HG02588 (cell line): ENCODE data around the gene IMMP1L.
"Not testable (repeated sequence)": the region's sequence is repeated elsewhere in the genome, so short reads cannot be mapped to it uniquely, and the experiment has no call there.

Experiments used
- ATAC-seq: cut with Tn5 transposase; IDR thresholded peaks from one replicate; pipeline ENCODE4 v1.9.1; 2021; ENCODE audit warnings: mild to moderate bottlenecking, moderate library complexity; ENCODE audit not compliant: unreplicated experiment

The IMMP1L gene, protein sequence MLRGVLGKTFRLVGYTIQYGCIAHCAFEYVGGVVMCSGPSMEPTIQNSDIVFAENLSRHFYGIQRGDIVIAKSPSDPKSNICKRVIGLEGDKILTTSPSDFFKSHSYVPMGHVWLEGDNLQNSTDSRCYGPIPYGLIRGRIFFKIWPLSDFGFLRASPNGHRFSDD

DNA sequence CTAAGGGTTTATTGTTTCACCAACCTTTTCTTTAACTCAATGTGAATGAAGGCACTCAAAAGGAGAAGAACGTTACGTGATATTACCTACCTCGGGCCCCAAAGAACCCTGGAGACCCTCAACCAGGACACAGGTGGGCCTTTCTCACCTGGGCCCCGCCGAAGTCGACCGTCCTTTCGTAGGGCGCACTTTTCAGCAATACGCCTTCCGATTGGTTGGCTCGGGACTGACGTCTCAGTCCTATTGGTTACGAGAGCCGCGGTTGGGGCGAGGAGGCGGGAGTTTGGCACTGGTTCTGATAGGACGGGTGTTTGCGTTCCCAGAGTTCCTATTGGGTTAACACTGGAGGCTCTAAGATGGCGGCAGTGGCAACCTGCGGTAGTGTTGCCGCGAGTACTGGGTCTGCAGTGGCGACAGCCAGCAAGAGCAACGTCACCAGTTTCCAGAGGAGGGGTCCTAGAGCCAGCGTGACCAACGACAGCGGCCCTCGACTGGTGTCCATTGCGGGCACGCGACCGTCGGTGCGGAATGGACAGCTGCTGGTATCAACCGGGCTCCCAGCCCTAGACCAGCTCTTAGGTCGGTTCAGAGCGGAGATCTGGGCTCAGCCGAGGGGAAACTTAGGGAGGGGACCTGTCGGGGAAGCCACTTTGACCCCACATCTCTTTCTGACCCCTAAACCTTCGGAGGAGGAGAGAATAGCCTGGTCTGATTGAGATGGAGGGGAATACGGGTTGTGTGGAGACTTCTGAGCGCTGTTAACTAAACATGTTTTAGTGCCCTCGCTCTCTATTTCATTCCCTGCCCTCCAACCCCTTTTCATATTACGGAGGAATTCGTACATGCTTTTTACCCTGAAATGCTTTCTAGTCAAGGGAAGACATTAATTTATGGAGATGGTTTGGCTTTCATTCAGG lies at the start of gene IMMP1L, which contains the start of gene ELP4:
Gene IMMP1L, minus strand, starts transcription at position 194 of the 917 bp plus-strand sequence. CDS start 46,346 bp downstream, outside the sequence.
Gene ELP4, plus strand, starts transcription at position 339 of the 917 bp plus-strand sequence. Its CDS starts 18 bp downstream, at position 357.
- ATAC-seq, result peak; percentile 100

DNA sequence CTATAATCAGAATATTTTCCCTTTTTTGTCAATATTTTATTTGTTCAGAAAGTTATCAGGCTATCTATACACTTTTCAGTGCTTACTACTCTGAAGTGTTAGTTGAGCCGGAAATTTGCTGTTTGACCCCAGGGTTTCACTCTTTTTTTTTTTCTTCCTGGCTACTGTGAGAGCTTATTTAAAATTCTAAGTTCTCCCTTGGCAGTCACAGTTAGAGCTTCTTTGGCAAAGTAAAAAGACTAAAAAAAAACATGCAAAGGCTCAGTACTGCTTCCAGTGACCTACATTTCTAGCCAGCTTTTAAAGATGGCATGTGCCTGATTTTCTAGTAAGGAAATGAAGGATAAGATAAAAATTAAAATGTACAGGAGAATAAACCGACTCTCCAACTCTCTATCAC lies 48.6 kb upstream of the IMMP1L start:
- ATAC-seq, result no peak

DNA sequence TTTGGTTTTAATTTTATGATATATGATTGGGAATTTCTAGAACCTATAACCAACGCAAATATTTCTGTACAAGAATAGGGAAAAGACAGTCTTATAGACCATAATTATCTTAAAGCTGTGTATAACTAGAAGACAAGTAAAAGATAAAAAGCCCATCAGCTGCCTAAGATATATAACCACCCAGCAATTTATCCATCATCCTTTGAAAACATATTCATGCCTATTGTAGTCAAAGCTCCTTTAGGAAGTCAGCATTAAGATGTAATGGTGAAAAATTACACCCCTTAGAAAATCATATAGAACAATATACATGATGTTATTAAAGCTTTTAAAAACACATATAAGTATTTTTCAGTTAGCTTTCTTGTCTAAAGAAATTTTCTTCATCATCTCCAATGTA lies 46.5 kb upstream of the IMMP1L start:
- ATAC-seq, result no peak

DNA sequence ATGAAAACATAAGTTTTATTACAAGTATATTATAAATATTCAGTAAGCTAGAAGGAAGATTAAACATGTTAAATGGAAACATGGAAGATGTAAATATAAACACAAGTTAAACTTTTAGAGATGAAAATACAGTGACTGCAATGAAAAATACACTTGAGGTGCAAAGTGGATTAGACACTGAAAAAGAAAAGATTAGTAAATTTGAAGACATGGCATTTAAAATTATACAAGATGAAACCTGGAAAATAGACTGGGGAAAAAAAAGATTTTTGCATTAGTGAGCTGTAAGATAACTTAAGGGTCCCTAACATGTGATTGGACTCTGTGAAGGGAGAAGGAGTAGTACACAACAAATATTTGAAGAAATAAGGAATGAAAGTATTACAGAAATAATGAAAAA lies 33.4 kb upstream of the IMMP1L start:
- no peak for ATAC-seq

DNA sequence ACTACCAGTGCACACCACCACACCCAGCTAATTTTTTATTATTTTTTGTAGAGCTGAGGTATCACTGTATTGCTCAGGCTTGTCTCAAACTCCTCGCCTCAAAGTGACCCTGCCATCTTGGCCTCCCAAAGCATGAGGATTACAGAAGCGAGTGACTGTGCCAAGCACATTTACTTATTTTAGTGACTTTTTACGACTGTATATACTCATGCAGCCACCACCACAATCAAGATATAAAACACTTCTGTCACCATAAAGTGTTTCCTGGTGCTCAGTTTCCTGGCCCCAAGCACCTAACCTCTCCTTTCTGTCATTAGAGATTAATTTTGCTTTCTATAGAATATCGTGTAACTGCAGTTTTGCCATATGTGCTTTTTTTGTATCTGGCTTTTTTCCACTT lies 26.1 kb upstream of the IMMP1L start:
- ATAC-seq, result no peak

DNA sequence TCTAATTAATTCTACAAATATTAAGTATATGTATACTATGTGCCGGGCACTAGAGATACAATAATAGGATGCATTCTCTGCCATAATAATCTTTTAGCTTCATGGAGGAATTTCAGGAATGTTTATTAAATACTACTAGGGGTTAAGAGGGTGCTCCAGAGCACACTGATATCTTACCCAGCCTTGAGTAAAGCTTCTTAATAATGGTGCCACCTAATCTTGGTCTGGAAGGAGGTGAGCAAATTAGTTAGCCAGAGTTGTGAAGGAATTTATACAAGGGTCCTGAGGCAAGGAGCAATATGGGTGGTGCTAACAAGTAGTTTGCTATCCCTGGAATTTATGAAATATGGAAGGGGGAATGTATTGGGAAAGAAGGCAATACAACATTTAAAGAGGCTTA lies 21.9 kb upstream of the IMMP1L start:
- no peak for ATAC-seq

DNA sequence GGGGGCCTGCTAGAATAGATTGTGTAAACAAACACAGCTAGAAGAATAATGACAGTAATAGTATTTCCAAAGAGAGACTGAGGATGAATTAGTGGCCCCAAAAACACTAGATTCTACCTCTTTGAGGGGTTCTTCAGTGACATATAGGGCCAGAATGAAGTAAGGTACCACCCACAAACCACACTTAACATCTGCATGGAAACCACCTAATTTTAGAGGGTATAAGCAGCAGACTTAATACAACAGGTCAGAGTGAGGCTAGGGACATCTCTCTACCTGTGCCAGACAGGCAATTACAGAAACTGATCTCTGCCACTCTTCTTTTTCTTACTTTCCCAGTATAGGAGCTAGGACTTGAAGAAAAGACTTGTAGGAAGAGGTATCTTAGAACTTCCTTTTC lies 20.3 kb upstream of the IMMP1L start:
- ATAC-seq, result peak; percentile 54

DNA sequence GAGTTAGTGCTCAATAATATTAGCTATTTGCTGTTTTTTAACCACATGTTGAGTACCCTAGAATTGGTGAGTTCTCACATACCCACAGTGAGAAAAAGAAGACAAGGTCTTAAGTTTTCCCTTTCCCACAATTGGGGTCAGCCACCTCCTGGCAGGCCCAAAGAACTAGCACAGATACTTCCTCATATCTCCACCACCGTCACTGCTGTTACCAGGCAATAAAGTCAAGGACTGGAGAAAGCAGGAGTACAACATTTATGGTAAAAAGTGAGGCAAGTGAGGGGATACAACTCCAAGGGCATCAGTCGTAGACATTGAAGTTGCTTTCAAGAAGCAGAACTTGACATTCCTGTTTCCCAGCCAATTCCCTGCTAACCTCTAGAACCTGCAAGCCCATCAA lies 19.8 kb upstream of the IMMP1L start:
- no peak for ATAC-seq

DNA sequence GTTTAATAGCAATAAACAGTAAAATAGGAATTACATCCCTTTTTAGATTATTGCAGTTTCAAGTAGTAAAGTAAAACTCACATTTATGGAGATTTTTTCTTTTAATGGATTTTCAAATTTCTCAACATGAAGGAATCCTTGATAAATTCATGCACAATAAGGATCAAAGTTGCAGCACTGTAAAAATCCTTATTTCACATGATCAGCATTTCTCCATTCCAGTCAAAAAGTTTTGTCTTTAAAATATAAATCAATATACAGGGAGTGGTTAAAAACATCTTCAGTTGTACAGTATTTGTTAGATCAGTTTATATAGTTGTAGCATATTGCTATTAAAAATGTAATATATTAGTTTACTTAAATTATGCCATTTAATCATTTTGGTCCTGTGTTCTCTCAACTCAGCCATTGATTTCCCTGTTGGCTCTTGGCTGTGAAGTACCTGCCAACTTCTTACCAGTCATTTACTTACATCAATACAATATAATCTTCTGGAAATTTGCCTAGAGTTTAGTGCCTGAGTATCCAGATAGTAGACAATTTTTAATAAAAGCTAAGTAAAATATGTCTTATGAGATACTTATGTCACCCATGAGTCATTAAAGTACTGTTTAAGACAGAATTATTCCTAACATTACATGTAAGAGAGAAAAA lies 12.2 kb upstream of the IMMP1L start:
- no peak for ATAC-seq

DNA sequence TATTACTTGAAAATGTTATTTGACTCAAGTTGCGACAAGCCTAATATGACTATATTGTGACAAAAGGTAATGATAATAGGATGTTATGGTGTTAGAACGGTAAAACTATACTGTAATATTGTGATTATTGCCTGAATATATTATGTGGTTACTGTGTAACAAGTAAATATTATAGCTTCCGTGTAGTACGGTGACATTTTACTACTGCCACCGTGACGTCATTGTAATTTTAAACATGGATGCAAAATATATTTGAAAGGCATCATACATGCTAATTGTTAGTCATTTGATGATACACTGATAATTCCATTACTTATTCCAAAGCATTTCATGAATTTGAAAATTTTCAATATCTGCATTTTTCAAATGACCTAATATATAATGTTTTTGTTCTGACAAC lies 2.7 kb upstream of the IMMP1L start:
- ATAC-seq, result no peak

DNA sequence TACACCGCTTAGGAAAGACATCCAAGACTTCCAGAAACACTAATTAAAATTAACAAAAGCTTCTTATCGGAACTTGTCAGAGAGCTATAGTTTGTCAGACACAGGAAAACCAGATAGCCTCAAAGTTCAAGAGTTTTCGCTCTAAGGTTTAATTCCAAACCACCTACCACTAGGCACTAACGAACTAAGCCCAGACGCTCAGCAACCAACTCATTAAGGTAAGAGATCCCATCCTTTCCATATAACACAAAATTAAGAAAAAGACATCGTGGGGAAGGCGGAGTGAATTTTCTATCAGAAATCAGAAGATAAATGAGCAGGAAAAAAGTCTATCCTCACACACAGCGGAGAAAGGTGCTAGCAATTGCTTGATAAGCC lies 382 bp downstream of the IMMP1L start:
- ATAC-seq, result peak; percentile 1

DNA sequence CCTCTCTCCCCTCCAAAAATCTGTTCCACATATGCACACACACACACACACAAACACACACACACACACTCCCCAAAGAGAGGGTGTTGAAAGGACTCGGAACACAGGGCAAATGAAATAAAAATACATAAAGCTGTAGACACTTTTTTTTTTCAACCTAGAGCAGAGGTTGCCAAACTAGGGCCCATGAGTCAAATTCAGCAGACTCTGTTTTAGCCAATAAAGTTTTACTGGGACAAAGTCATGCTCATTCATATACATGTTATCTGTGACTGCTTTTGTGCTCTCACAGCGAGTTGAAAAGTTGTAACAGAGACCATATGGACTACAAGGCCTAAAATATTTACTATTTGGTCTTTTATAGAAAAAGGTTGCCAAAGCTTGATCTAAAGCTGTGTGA lies 8.9 kb downstream of the IMMP1L start:
- no peak for ATAC-seq

DNA sequence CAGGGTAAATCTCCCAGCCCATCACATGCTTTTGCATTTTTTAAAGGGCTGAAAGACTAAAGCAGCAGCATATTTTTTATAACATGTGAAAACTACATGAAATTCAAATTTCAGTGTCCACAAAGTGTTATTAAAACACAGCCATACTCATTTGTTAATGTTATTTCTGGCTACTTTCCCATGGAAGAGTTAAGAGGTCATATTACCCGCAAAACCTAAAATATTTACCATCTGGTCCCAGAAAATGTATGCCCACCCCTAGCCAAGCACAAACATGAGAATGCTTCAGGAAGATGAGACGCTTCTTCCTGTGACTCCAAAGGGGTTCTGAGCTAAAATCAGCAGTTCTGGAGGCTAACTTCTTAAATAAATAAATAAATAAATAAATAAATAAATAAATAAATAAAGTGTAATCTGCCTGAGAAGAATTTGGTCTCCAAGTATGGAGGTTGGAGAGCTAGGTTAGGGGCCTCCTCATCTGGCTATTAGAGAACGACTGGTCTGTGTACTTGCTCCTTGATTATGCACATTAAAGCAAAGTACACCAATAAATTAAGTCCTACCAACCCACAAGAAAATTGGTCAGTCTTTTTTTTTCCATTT lies 9.7 kb downstream of the IMMP1L start:
- ATAC-seq, result no peak

DNA sequence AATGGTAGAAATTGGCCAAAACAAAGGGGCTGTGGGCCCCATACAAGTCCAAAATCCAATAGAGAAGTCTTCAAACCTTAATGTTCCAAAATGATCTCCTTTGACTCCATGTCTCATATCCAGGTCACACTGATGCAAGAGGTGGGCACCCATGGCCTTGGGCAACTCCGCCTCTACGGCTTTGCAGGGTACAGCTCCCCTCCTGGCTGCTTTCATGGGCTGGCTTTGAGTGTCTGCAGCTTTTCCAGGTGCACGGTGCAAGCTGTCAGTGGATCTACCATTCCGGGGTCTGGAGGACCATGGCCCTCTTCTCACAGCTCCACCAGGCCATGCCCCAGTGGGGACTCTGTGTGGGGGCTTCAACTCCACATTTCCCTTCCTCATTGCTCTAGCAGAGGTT lies 15.7 kb downstream of the IMMP1L start:
- not testable (repeated sequence) for ATAC-seq

DNA sequence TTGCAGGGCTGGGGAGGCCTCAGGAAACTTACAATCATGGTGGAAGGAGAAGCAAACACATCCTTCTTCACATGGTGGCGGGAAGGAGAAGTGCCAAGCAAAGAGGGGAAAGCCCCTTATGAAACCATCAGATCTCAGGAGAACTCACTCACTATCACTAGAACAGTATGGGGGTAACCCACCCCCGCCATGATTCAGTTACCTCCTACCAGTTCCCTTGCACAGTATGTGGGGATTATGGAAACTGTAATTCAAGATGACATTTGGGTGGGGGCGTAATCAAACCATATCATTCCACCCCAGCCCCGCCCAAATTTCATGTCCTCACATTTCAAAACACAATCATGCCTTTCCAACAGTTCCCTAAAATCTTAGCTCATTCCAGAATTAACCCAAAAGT lies 16.2 kb downstream of the IMMP1L start:
- ATAC-seq, result no peak

DNA sequence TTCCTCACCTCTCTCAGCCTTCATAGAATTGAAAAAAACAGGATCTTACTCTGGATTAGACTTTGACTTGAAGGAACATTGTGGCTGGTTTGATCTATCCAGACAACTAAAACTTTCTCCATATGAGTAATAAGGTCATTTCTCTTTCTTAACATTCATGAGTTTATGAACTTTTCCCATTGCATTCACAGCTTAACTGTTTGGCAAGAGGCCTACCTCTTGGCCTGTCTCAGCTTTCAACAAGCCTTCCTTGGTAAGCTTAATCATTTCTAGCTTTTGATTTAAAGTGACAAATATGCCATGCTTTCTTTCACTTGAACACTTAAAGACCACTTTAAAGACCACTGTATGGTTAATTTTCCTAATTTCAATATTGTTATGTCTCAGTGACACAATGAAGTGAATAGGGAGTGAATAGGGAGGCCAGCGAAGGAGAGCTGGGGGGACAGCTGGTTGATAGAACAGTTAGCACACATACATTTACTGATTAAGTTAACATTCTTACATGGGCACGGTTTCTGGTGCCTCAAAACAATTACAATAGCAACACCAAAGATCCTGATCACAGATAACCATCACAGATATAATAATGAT lies 17.0 kb downstream of the IMMP1L start:
- ATAC-seq, result no peak

DNA sequence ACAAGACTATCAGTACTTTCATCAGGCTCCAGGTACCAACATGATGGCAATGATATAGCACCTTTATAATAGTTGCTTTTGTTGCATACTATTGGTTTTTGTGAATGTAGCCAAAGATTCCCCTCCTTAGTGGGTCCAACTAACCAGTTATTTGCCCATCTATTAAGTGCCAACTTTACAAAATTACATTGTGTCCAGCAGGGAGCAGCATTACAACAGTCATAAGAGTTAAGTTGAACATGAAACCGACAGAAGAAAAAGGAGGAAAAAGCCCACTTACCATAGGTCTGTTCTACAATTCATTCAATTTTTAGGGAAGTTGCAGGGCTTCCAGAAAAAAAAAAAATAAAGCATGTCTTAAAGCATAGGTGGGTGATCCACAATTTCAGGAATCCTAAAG lies 21.6 kb downstream of the IMMP1L start:
- ATAC-seq, result no peak

DNA sequence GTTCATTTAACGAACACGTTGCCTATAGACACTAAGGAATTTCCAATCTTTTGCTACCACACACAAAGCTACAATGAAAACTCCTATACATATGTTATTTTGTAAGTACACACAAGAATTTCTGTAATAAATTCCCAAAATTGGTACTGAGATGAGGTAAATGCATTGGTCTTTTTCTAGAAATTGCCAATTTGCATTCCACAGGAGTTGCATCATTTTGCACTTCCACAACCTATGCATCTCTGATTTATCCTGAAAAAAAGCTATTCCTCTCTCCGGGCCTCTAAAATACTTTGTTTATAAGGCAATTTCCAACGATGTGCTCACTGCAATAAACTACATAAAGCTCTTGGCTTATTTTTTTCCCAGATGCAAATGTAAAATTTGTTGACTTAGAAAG lies 24.9 kb downstream of the IMMP1L start:
- no peak for ATAC-seq

DNA sequence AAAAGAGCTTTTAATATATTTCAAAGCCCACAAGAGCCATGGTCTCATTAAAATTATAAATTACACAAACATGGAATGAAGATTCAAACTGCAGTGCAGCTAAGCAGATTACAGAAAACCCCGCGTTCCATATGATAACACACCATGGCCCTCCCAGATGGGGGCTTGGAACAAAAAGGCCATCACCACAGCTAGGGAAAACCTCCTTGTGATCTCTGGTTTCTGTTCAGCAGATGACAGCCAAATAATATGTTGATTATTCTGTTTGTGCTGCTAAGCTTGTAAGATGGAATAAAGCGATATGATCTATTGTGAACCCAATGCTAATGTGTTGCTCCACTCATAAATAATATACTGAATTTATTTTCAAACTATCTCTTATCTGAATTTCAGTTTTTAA lies 28.5 kb downstream of the IMMP1L start:
- no peak for ATAC-seq

DNA sequence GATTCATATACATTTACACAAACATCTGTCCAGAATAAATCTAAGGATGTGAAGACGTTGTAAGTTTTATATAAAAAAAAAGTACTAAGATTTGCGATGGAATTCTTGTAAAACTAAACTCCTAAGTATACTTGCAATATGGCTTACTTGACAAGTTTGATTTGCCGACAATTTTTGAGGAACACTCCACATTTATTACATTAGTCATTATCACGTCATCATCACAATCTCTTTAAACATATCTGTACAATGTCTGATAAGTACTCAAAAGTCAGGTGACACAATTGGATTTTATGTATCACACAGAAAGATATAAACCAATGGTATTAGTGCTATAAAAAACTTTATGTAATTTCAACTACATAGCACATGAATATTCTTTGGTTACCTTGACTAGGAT lies 30.4 kb downstream of the IMMP1L start:
- no peak for ATAC-seq

DNA sequence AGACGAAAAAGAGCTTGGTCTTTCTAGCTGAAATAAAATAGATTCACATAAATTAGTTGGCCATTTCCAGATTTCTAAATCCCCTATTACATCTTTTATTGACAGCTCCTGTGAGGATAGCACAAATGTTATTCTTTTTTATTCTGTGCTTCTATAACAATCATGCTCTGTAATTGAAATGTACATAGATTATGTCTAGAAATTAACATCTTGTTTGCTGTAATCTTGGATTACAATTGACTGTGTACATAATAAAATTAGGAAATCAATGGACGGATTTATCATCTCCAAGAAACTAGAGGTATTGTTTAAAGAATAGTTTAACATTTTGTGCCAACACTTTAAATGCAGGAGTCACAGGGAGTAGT lies 31.2 kb downstream of the IMMP1L start:
- ATAC-seq, result no peak
